HG02588 (cell line): ENCODE data around the gene CTNNA2.

Experiments
- ATAC-seq: cut with Tn5 transposase; IDR thresholded peaks from one replicate; pipeline ENCODE4 v1.9.1; 2021; ENCODE audit warnings: mild to moderate bottlenecking, moderate library complexity; ENCODE audit not compliant: unreplicated experiment

Gene CTNNA2

GRCh38 chr2:80501874-80502624, 989.2 kb downstream of the CTNNA2 start:
- ATAC-seq: no peak

- ATAC-seq: no peak
Observed at GRCh38 chr2:80506563-80506962, 993.7 kb downstream of the CTNNA2 start.

GRCh38 chr2:80510716-80511115, 997.9 kb downstream of the CTNNA2 start:
- no peak for ATAC-seq

- ATAC-seq: no peak
Observed at GRCh38 chr2:80515964-80516363, 1003.1 kb downstream of the CTNNA2 start.

- ATAC-seq: no peak
Observed at GRCh38 chr2:80517316-80517715, 1004.5 kb downstream of the CTNNA2 start.

- ATAC-seq: no peak
Observed at GRCh38 chr2:80519121-80519643, 1006.3 kb downstream of the CTNNA2 start.

GRCh38 chr2:80519699-80520291, 1006.9 kb downstream of the CTNNA2 start:
- no peak for ATAC-seq

GRCh38 chr2:80525152-80525551, 1012.3 kb downstream of the CTNNA2 start:
- ATAC-seq: peak; percentile 67

- ATAC-seq: no peak
Observed at GRCh38 chr2:80527119-80527518, 1014.3 kb downstream of the CTNNA2 start.

GRCh38 chr2:80529466-80530165, 1016.8 kb downstream of the CTNNA2 start:
- peak; percentile 16 for ATAC-seq

GRCh38 chr2:80530442-80531064, 1017.7 kb downstream of the CTNNA2 start:
- peak; percentile 56 for ATAC-seq

GRCh38 chr2:80531319-80531718, 1018.5 kb downstream of the CTNNA2 start:
- ATAC-seq: no peak

- ATAC-seq: no peak
Observed at GRCh38 chr2:80545420-80546210, 1032.8 kb downstream of the CTNNA2 start.

GRCh38 chr2:80546766-80547165, 1033.9 kb downstream of the CTNNA2 start:
- ATAC-seq: no peak

- no peak for ATAC-seq
Observed at GRCh38 chr2:80547344-80547743, 1034.5 kb downstream of the CTNNA2 start.

GRCh38 chr2:80548469-80548868, 1035.6 kb downstream of the CTNNA2 start:
- no peak for ATAC-seq

- ATAC-seq: no peak
Observed at GRCh38 chr2:80549901-80550300, 1037.0 kb downstream of the CTNNA2 start.

GRCh38 chr2:80560326-80560725, 1047.5 kb downstream of the CTNNA2 start:
- no peak for ATAC-seq

GRCh38 chr2:80568011-80568410, 1055.2 kb downstream of the CTNNA2 start:
- ATAC-seq: no peak

GRCh38 chr2:80573167-80573566, 1060.3 kb downstream of the CTNNA2 start:
- no peak for ATAC-seq
